K562 treated with DMSO at 1 percent for 24 hours (cell line): ENCODE results near the gene HOXD10. TPM values are rescaled to one million over a fixed set of nuclear protein-coding genes. Genes with fewer than 3 reads are reported as not detected.

Experiments used
- total RNA-seq: library from RNA; unstranded; fragments of 300-600 nt; gene quantifications from 2 replicates; pipeline ENCODE4 v1.2.3, GENCODE V29; 2022; ENCODE audit warnings: low read depth; ENCODE audit not compliant: insufficient read depth

HOXD10 gene
- not detected in 2 replicates for total RNA-seq

GRCh38 chr2:176115883-176116813 is at the start of gene HOXD10:
Gene HOXD10, plus strand, starts transcription at chr2:176116778. Its CDS starts 56 bp downstream, at chr2:176116834.

DNA sequence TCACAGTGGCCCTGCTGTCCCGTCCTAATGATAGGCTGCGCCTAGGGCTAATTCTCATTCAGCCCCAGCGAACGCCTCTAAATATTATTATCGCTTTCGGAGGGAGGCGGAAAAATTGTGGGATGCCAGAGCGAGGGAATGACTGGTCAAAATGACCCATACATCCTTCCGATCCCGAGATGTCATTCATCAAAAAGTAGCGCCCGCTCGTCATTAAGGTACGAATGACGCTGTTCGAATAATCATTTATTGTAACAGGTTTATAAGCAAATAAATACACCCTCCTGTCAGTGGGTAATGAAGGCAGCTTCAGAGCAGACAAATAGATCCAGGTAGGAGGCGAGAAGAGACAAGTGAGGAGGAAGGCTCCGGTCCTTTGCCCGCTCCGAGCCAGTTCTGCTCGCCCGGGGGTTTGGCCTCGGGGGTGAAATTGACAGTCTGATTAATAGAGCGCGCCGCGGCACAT is 32.7 kb upstream of the HOXD10 start, which contains the start of gene EVX2:
TSS of gene EVX2 (minus strand) at position 167 of the 466 bp plus-strand sequence. CDS start 186 bp downstream, outside the sequence.

GRCh38 chr2:176092270-176093144 is 24.1 kb upstream of the HOXD10 start, which contains the start of gene HOXD13:
Gene HOXD13, plus strand, starts transcription at chr2:176092721. Its CDS starts 170 bp downstream, at chr2:176092891.

DNA sequence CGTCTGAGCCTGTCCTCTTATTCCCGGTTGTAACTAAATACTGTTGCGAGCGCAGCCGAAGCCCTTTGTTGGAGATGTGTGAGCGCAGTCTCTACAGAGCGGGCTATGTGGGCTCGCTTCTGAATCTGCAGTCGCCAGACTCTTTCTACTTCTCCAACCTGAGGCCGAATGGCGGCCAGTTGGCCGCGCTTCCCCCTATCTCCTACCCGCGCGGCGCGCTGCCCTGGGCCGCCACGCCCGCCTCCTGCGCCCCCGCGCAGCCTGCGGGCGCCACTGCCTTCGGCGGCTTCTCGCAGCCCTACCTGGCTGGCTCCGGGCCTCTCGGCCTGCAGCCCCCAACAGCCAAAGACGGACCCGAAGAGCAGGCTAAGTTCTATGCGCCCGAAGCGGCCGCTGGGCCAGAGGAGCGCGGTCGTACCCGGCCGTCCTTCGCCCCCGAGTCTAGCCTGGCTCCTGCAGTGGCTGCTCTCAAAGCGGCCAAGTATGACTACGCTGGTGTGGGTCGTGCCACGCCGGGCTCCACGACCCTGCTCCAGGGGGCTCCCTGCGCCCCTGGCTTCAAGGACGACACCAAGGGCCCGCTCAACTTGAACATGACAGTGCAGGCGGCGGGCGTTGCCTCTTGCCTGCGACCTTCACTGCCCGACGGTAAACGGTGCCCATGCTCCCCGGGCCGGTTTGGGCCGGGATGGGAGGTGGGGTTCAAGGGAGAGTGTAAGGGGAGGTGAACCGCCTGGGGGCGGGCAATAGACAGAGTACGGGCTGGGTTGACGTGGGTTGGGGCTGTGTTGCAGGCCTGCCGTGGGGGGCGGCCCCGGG is 16.6 kb upstream of the HOXD10 start, which contains the start of gene HOXD12:
TSS of gene HOXD12 (plus strand) at position 68 of the 819 bp plus-strand sequence. CDS start at position 75, 7 bp downstream.

GRCh38 chr2:176106581-176107539 is 9.7 kb upstream of the HOXD10 start, which contains the start of gene HOXD11:
Gene HOXD11, plus strand, starts transcription at chr2:176107280. Its CDS starts 76 bp downstream, at chr2:176107356.

DNA sequence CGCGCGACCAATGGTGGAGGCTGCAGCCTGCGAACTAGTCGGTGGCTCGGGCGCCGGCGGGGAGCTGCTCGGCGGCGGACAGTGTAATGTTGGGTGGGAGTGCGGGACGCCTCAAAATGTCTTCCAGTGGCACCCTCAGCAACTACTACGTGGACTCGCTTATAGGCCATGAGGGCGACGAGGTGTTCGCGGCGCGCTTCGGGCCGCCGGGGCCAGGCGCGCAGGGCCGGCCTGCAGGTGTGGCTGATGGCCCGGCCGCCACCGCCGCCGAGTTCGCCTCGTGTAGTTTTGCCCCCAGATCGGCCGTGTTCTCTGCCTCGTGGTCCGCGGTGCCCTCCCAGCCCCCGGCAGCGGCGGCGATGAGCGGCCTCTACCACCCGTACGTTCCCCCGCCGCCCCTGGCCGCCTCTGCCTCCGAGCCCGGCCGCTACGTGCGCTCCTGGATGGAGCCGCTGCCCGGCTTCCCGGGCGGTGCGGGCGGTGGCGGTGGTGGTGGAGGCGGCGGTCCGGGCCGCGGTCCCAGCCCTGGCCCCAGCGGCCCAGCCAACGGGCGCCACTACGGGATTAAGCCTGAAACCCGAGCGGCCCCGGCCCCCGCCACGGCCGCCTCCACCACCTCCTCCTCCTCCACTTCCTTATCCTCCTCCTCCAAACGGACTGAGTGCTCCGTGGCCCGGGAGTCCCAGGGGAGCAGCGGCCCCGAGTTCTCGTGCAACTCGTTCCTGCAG is 6.3 kb downstream of the HOXD10 start, which contains the start of gene HOXD9:
TSS of gene HOXD9 (plus strand) at position 37 of the 728 bp plus-strand sequence. CDS start at position 87, 50 bp downstream.

DNA sequence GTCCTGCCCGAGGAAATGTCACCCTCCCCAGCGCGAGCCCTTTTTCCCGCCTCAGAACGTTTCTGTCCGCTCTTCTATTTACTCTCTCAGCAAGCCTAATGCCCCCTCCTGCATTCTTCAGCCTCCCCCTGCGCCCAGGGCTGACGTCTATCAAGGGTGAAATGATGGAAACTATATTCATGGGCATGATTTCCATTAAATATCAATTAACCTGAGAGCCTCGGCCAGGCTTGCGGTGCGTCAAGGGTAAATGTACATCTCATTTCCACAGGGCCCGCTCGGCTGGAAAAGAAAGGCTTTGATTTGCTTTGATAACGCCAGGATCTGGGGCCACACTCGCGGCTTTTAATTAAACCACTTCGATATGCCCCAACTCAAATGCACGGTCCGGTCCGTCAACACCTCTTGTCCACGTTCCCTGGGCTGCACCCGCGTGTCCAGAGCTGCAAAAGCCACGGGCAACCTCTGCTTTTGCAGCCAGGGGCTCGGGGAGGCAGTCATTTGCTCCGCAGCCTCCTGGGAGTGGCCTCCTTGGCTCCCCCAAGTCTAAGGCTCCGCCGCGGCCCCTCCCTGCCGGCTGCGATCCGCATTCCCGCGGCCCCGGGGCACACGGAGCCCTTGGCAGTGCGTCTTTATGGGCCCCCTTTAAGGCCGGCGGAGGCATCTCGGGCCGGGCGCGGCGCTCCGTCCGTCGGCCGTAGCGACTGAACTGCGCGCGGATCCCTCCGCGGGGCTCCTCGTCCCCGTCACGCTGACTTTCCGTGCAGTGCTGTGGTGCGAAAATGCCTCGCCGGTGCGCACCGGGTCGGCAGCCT is 12.6 kb downstream of the HOXD10 start, which contains the start of gene HOXD8:
TSS of gene HOXD8 (plus strand) at position 724 of the 815 bp plus-strand sequence. CDS start 662 bp downstream, outside the sequence.

GRCh38 chr2:176151442-176152287 is 35.1 kb downstream of the HOXD10 start, which contains the start of gene HOXD4:
Gene HOXD4, plus strand, starts transcription at chr2:176151550. Its CDS starts 84 bp downstream, at chr2:176151634.

GRCh38 chr2:176156807-176157498 is 40.4 kb downstream of the HOXD10 start, which contains the start of gene HOXD3:
Gene HOXD3, plus strand, starts transcription at chr2:176157307. Its CDS starts 11,808 bp downstream, at chr2:176169115.

Other genes with a start within 250 kb of the HOXD10 start
- gene LNPK, start 114.5 kb upstream of the HOXD10 start, total RNA-seq = 9.4 and 55.0 TPM in 2 replicates
- gene EVX2, start 32.8 kb upstream of the HOXD10 start, total RNA-seq = not detected in 2 replicates
- gene HOXD13, start 24.1 kb upstream of the HOXD10 start, total RNA-seq = not detected in 2 replicates
- gene HOXD12, start 17.0 kb upstream of the HOXD10 start, total RNA-seq = not detected in 2 replicates
- gene HOXD11, start 9.5 kb upstream of the HOXD10 start, total RNA-seq = not detected in 2 replicates
- gene HOXD9, start 5.9 kb downstream of the HOXD10 start, total RNA-seq = not detected in 2 replicates
- 0.34 and 0.78 TPM in 2 replicates for gene HOXD8, start 12.9 kb downstream of the HOXD10 start, total RNA-seq
- gene HOXD4, start 34.8 kb downstream of the HOXD10 start, total RNA-seq = not detected in 2 replicates
- not detected in 2 replicates for gene HOXD3, start 40.5 kb downstream of the HOXD10 start, total RNA-seq
- gene HOXD1, start 71.9 kb downstream of the HOXD10 start, total RNA-seq = not detected in 2 replicates
- 49.3 and 49.6 TPM in 2 replicates for gene MTX2, start 152.7 kb downstream of the HOXD10 start, total RNA-seq